ENCODE measurements around the gene EFCAB13.
"Not testable (repeated sequence)": the region's sequence is repeated elsewhere in the genome, so short reads cannot be mapped to it uniquely, and the experiment has no call there.

EFCAB13 gene

GRCh38 chr17:47363171-47363570, 39.4 kb downstream of the EFCAB13 start:
- no peak for DNase-seq (ENCODE audit: low read depth)
- TF ChIP-seq, protein P1, sequence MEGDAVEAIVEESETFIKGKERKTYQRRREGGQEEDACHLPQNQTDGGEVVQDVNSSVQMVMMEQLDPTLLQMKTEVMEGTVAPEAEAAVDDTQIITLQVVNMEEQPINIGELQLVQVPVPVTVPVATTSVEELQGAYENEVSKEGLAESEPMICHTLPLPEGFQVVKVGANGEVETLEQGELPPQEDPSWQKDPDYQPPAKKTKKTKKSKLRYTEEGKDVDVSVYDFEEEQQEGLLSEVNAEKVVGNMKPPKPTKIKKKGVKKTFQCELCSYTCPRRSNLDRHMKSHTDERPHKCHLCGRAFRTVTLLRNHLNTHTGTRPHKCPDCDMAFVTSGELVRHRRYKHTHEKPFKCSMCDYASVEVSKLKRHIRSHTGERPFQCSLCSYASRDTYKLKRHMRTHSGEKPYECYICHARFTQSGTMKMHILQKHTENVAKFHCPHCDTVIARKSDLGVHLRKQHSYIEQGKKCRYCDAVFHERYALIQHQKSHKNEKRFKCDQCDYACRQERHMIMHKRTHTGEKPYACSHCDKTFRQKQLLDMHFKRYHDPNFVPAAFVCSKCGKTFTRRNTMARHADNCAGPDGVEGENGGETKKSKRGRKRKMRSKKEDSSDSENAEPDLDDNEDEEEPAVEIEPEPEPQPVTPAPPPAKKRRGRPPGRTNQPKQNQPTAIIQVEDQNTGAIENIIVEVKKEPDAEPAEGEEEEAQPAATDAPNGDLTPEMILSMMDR (conservative IDR thresholded peaks at IDR 0.05; ENCODE audit: low read length): no peak
- no peak overlapping the region for H3K4me3 ChIP-seq (ENCODE audit: low read length)

- TF ChIP-seq, protein P1 (conservative IDR thresholded peaks at IDR 0.05; ENCODE audit: low read length): no peak
- DNase-seq (ENCODE audit: low read depth): no peak
- no peak overlapping the region for H3K4me3 ChIP-seq (ENCODE audit: low read length)
Measured at GRCh38 chr17:47367257-47367656, 43.5 kb downstream of the EFCAB13 start.

GRCh38 chr17:47368262-47368661, 44.5 kb downstream of the EFCAB13 start:
- TF ChIP-seq, protein P1 (conservative IDR thresholded peaks at IDR 0.05; ENCODE audit: low read length): no peak
- DNase-seq (ENCODE audit: low read depth): no peak
- H3K4me3 ChIP-seq (ENCODE audit: low read length): no peak overlapping the region

- DNase-seq (ENCODE audit: low read depth); H3K4me3 ChIP-seq (ENCODE audit: low read length): not testable (repeated sequence)
Measured at GRCh38 chr17:47370899-47371298, 47.1 kb downstream of the EFCAB13 start.

DNA sequence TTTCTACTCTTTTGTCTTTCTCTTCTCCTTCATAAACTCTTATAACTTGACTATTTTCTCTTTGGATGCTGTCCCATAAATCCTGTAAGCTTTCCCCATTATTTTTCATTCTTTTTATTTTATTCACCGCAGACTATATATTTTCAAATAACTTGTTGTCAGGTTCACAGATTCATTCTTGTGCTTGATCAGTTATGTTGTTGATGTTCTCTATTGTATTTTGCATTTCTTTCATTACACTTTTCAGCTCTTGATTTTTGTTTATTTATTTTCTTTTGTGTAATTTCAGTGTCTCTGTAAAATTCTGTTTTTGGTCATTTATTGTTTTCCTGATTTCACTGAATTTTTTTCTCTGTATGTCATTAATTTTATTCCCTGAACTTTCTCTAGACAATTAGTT, 49.2 kb downstream of the EFCAB13 start:
- DNase-seq (ENCODE audit: low read depth): no peak
- no peak overlapping the region for H3K4me3 ChIP-seq (ENCODE audit: low read length)
- TF ChIP-seq, protein P1 (conservative IDR thresholded peaks at IDR 0.05; ENCODE audit: low read length): no peak

GRCh38 chr17:47376247-47376646, 52.5 kb downstream of the EFCAB13 start:
- no peak for DNase-seq (ENCODE audit: low read depth)
- H3K4me3 ChIP-seq (ENCODE audit: low read length): no peak overlapping the region
- TF ChIP-seq, protein P1 (conservative IDR thresholded peaks at IDR 0.05; ENCODE audit: low read length): no peak

DNA sequence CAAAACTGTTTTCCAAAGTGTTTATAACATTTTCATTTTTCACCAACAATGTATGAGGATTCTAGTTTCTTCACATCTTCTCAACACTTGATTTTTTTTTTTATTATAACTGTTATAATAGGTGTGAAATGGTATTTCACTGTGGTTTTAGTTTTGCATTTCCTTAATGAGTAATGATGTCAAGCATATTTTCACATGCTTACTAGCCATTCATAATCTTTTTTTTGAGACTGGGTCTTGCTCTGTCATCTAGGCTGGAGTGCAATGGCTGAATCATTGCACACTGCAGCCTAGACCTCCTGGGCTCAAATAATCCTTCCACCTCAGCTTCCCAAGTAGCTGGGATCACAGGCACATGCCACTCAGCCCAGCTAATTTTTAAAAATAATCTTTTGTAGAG, 65.1 kb downstream of the EFCAB13 start:
- TF ChIP-seq, protein P1 (conservative IDR thresholded peaks at IDR 0.05; ENCODE audit: low read length): no peak
- no peak overlapping the region for H3K4me3 ChIP-seq (ENCODE audit: low read length)
- no peak for DNase-seq (ENCODE audit: low read depth)

- not testable (repeated sequence) for H3K4me3 ChIP-seq (ENCODE audit: low read length); DNase-seq (ENCODE audit: low read depth)
Measured at GRCh38 chr17:47397532-47398128, 73.9 kb downstream of the EFCAB13 start.

Measured in AG10803 (cell line).